OCI-LY7 (cell line): ENCODE data around the gene TXNIP.

ENCODE experiments used
- CTCF ChIP-seq: fragments of 200-600 bp; sonication (generic); conservative IDR thresholded peaks from 2 replicates; pipeline ENCODE4 v1.5.1; 2014; ENCODE audit warnings: mild to moderate bottlenecking, antibody characterized with exemption, low read length, moderate library complexity, mixed read lengths
- EZH2phosphoT487 ChIP-seq: fragments of 200-600 bp; sonication (generic); IDR thresholded peaks from 2 replicates; pipeline ENCODE4 v1.6.1; 2018; ENCODE audit warnings: low read depth, borderline replicate concordance, mild to moderate bottlenecking, mixed run types, antibody characterized with exemption, low read length, moderate library complexity, mixed read lengths

GRCh38 chr1:145978854-145979745 lies 17.3 kb downstream of the TXNIP start:
- TF ChIP-seq CTCF (peak; percentile 70), EZH2phosphoT487 (no peak)
